Mucosa of rectum (tissue), 2 donors: ENCODE results near the gene ITIH3.

Experiments used
- H3K27ac ChIP-seq, 2 donors: one replicate each; pipeline ENCODE4 v1.7.0; 2013; ENCODE audit warnings: inconsistent platforms in 2 of 2, low read depth in 2 of 2, low read length in 2 of 2
- H3K27me3 ChIP-seq, 2 donors: one replicate each; pipeline ENCODE4 v1.7.0; 2013; ENCODE audit warnings: low read length in 2 of 2; ENCODE audit not compliant: control insufficient read depth in 2 of 2, insufficient read depth in 2 of 2
- H3K36me3 ChIP-seq, 2 donors: one replicate each; pipeline ENCODE4 v1.7.0; 2013; ENCODE audit warnings: low read length in 2 of 2; ENCODE audit not compliant: control insufficient read depth in 2 of 2, insufficient read depth in 2 of 2
- H3K4me1 ChIP-seq, 2 donors: one replicate each; pipeline ENCODE4 v1.7.0; 2013; ENCODE audit warnings: low read length in 2 of 2, mild to moderate bottlenecking in 1 of 2; ENCODE audit not compliant: control insufficient read depth in 2 of 2, insufficient read depth in 2 of 2
- H3K4me3 ChIP-seq, 2 donors: one replicate each; pipeline ENCODE4 v1.7.0; 2013; ENCODE audit warnings: low read length in 2 of 2
- H3K9ac ChIP-seq, 2 donors: one replicate each; pipeline ENCODE4 v1.7.0; 2013; ENCODE audit warnings: low read length in 2 of 2, low read depth in 1 of 2, mild to moderate bottlenecking in 1 of 2
- H3K9me3 ChIP-seq, 2 donors: one replicate each; pipeline ENCODE4 v1.7.0; 2013; ENCODE audit warnings: low read length in 2 of 2; ENCODE audit not compliant: control insufficient read depth in 2 of 2
- donor health status: healthy.
- donor health status: Normal muscosa, but diverticular disease.

The ITIH3 gene

GRCh38 chr3:52788890-52789745 is 5.5 kb upstream of the ITIH3 start:
- H3K4me1 ChIP-seq, result peaks cover 0 to under 1% of the 10 kb centered on the region in 2 donors
- no peaks in the 10 kb centered on the region for H3K36me3 ChIP-seq
- no peaks in the 10 kb centered on the region for H3K9me3 ChIP-seq
- no peaks in the 10 kb centered on the region for H3K27me3 ChIP-seq
- no peak overlapping the region for H3K9ac ChIP-seq
- H3K27ac ChIP-seq, result no peak overlapping the region
- no peak overlapping the region for H3K4me3 ChIP-seq

GRCh38 chr3:52789746-52790040 is 4.9 kb upstream of the ITIH3 start:
- H3K9me3 ChIP-seq, result no peaks in the 10 kb centered on the region
- H3K4me3 ChIP-seq, result no peak overlapping the region
- no peak overlapping the region for H3K9ac ChIP-seq
- no peaks in the 10 kb centered on the region for H3K27me3 ChIP-seq
- no peak overlapping the region for H3K27ac ChIP-seq
- H3K36me3 ChIP-seq, result no peaks in the 10 kb centered on the region
- H3K4me1 ChIP-seq, result peaks cover 0 to 2% of the 10 kb centered on the region in 2 donors

- Histone ChIP-seq H3K9me3 (no peaks in the 10 kb centered on the region), H3K27ac (no peak overlapping the region), H3K4me3 (no peak overlapping the region), H3K36me3 (no peaks in the 10 kb centered on the region), H3K27me3 (no peaks in the 10 kb centered on the region), H3K4me1 (peaks cover 0 to 2% of the 10 kb centered on the region in 2 donors), H3K9ac (no peak overlapping the region)
Observed at GRCh38 chr3:52790337-52790736, 4.3 kb upstream of the ITIH3 start.

GRCh38 chr3:52790741-52791140 is 3.9 kb upstream of the ITIH3 start:
- no peaks in the 10 kb centered on the region for H3K27me3 ChIP-seq
- no peaks in the 10 kb centered on the region for H3K9me3 ChIP-seq
- no peak overlapping the region for H3K4me3 ChIP-seq
- H3K4me1 ChIP-seq, result peaks cover 0 to 2% of the 10 kb centered on the region in 2 donors
- no peaks in the 10 kb centered on the region for H3K36me3 ChIP-seq
- no peak overlapping the region for H3K9ac ChIP-seq
- no peak overlapping the region for H3K27ac ChIP-seq

GRCh38 chr3:52791366-52791765 is 3.2 kb upstream of the ITIH3 start:
- Histone ChIP-seq H3K27me3 (no peaks in the 10 kb centered on the region), H3K9ac (no peak overlapping the region), H3K36me3 (no peaks in the 10 kb centered on the region), H3K9me3 (no peaks in the 10 kb centered on the region), H3K27ac (no peak overlapping the region), H3K4me3 (no peak overlapping the region), H3K4me1 (peaks cover 0 to 2% of the 10 kb centered on the region in 2 donors)

GRCh38 chr3:52791928-52792327 is 2.7 kb upstream of the ITIH3 start:
- Histone ChIP-seq H3K36me3 (no peaks in the 10 kb centered on the region), H3K4me3 (no peak overlapping the region), H3K4me1 (peaks cover 0 to 2% of the 10 kb centered on the region in 2 donors), H3K27me3 (no peaks in the 10 kb centered on the region), H3K9ac (no peak overlapping the region), H3K9me3 (no peaks in the 10 kb centered on the region), H3K27ac (no peak overlapping the region)

- no peak overlapping the region for H3K27ac ChIP-seq
- peaks cover 0 to 2% of the 10 kb centered on the region in 2 donors for H3K4me1 ChIP-seq
- H3K9me3 ChIP-seq, result no peaks in the 10 kb centered on the region
- H3K9ac ChIP-seq, result no peak overlapping the region
- H3K27me3 ChIP-seq, result no peaks in the 10 kb centered on the region
- H3K4me3 ChIP-seq, result no peak overlapping the region
- H3K36me3 ChIP-seq, result no peaks in the 10 kb centered on the region
Observed at GRCh38 chr3:52792413-52792812, 2.2 kb upstream of the ITIH3 start.

GRCh38 chr3:52792961-52793695 is 1.5 kb upstream of the ITIH3 start:
- Histone ChIP-seq H3K27me3 (no peaks in the 10 kb centered on the region), H3K4me1 (peaks cover 0 to 2% of the 10 kb centered on the region in 2 donors), H3K4me3 (no peak overlapping the region), H3K36me3 (no peaks in the 10 kb centered on the region), H3K9ac (no peak overlapping the region), H3K27ac (no peak overlapping the region), H3K9me3 (no peaks in the 10 kb centered on the region)

- Histone ChIP-seq H3K9me3 (no peaks in the 10 kb centered on the region), H3K4me3 (no peak overlapping the region), H3K36me3 (no peaks in the 10 kb centered on the region), H3K9ac (no peak overlapping the region), H3K4me1 (peaks cover 0 to 2% of the 10 kb centered on the region in 2 donors), H3K27ac (no peak overlapping the region), H3K27me3 (no peaks in the 10 kb centered on the region)
Observed at GRCh38 chr3:52793702-52794611, 639 bp upstream of the ITIH3 start.
